RWPE1 (cell line): ENCODE data around the gene HSPG2.
A peak's percentile ranks its signal among the peaks of the same experiment; 100 is the strongest.

Experiments used
- CTCF ChIA-PET: fragments of 350-600 bp; sonication (Branson Sonifier 250); formaldehyde crosslinking; extraction: SDS; loops from one replicate; lab custom pipeline; 2021; lab: Yijun Ruan, JAX
- POLR2A ChIA-PET: fragments of 400-600 bp; formaldehyde crosslinking; extraction: SDS; loops from one replicate; lab custom pipeline; 2020; ENCODE audit warnings: antibody characterized with exemption; ENCODE audit not compliant: low non-redundant PET; lab: Yijun Ruan, JAX
- DNase-seq: peaks from one replicate; pipeline ENCODE4 v3.0.0; 2012; ENCODE audit warnings: low spot score
- H3K27ac ChIP-seq: fragments of 450-650 bp; 2 replicates; pipeline ENCODE4 v1.5.1; 2017
- CTCF ChIP-seq: fragments of 450-650 bp; conservative IDR thresholded peaks from 2 replicates; pipeline ENCODE4 v1.5.1; 2017; ENCODE audit warnings: low read depth, mild to moderate bottlenecking

HSPG2 gene

GRCh38 chr1:21887796-21888195, 49.3 kb downstream of the HSPG2 start:
- TF ChIP-seq CTCF: no peak
- 0 out of 2 replicates have a peak overlapping the region, but pooled peaks have one; percentile 15 for H3K27ac ChIP-seq
- ChIA-PET POLR2A (no interaction called here), CTCF (no interaction called here)
- no peak for DNase-seq

GRCh38 chr1:21887216-21887736, 49.8 kb downstream of the HSPG2 start:
- TF ChIP-seq CTCF: no peak
- ChIA-PET CTCF (no interaction called here), POLR2A (no interaction called here)
- no peak for DNase-seq
- no peak overlapping the region for H3K27ac ChIP-seq

GRCh38 chr1:21886486-21887215, 50.5 kb downstream of the HSPG2 start:
- H3K27ac ChIP-seq: no peak overlapping the region
- CTCF ChIA-PET: no interaction called here
- no peak for DNase-seq
- TF ChIP-seq CTCF: no peak
- POLR2A ChIA-PET: no interaction called here

GRCh38 chr1:21885236-21886037, 51.7 kb downstream of the HSPG2 start:
- DNase-seq: no peak
- H3K27ac ChIP-seq: no peak overlapping the region
- no peak for TF ChIP-seq CTCF
- POLR2A ChIA-PET: no interaction called here
- CTCF ChIA-PET: interaction anchor here (0.6 kb wide), 2 partner anchors 47 to 150 kb away, joined by 3 read pairs; no protein-coding TSS in a partner anchor

- TF ChIP-seq CTCF: no peak
- CTCF ChIA-PET: interaction anchor here (0.6 kb wide), 1 partner anchor 150 kb away, joined by 3 read pairs; no protein-coding TSS in a partner anchor
- DNase-seq: no peak
- H3K27ac ChIP-seq: no peak overlapping the region
- POLR2A ChIA-PET: no interaction called here
Observed at GRCh38 chr1:21884456-21885235, 52.5 kb downstream of the HSPG2 start.
